DOHH2 (cell line): ENCODE results near the gene SLC5A6.
"Not testable (repeated sequence)": the region's sequence is repeated elsewhere in the genome, so short reads cannot be mapped to it uniquely, and the experiment has no call there.

ENCODE experiments used
- H3F3A ChIP-seq: fragments of 200-600 bp; sonication (generic), shearing (Covaris generic); 2 replicates; pipeline ENCODE4 v1.6.0; 2016; ENCODE audit warnings: antibody characterized with exemption, mild to moderate bottlenecking; ENCODE audit not compliant: control insufficient read depth, insufficient read depth
- H3K27ac ChIP-seq: fragments of 200-600 bp; sonication (generic); 2 replicates; pipeline ENCODE4 v1.5.1; 2014; ENCODE audit warnings: low read depth, mild to moderate bottlenecking, low read length, moderate library complexity
- H3K27me3 ChIP-seq: fragments of 200-600 bp; sonication (generic); 2 replicates; pipeline ENCODE4 v1.6.1; 2014; ENCODE audit warnings: mild to moderate bottlenecking, low read length, mixed read lengths; ENCODE audit not compliant: control insufficient read depth
- H3K36me3 ChIP-seq: fragments of 200-600 bp; sonication (generic); 2 replicates; pipeline ENCODE4 v1.6.1; 2014; ENCODE audit warnings: mild to moderate bottlenecking, low read length, moderate library complexity, mixed read lengths; ENCODE audit not compliant: control insufficient read depth
- H3K4me1 ChIP-seq: fragments of 200-600 bp; sonication (generic); 2 replicates; pipeline ENCODE4 v1.6.1; 2014; ENCODE audit warnings: mild to moderate bottlenecking, low read length, mixed read lengths; ENCODE audit not compliant: control insufficient read depth
- H3K4me2 ChIP-seq: fragments of 200-600 bp; sonication (generic); 2 replicates; pipeline ENCODE4 v1.6.0; 2014; ENCODE audit warnings: mild to moderate bottlenecking, low read length, moderate library complexity
- H3K4me3 ChIP-seq: fragments of 200-600 bp; sonication (generic); 2 replicates; pipeline ENCODE4 v1.5.1; 2014; ENCODE audit warnings: mild to moderate bottlenecking, low read length, mixed read lengths
- H3K79me2 ChIP-seq: fragments of 200-600 bp; sonication (generic); 2 replicates; pipeline ENCODE4 v1.6.1; 2014; ENCODE audit warnings: mild to moderate bottlenecking, low read length, mixed read lengths; ENCODE audit not compliant: control insufficient read depth
- H3K9me2 ChIP-seq: fragments of 200-600 bp; sonication (generic); replicated peaks from 2 replicates; pipeline ENCODE4 v1.6.1; 2014; ENCODE audit warnings: mild to moderate bottlenecking, low read length, mixed read lengths; ENCODE audit not compliant: control insufficient read depth
- H3K9me3 ChIP-seq: fragments of 200-600 bp; sonication (generic); 2 replicates; pipeline ENCODE4 v1.6.1; 2014; ENCODE audit warnings: antibody characterized with exemption, low read length, mixed read lengths; ENCODE audit not compliant: control insufficient read depth, insufficient read depth
- H4K20me1 ChIP-seq: fragments of 200-600 bp; sonication (generic); 2 replicates; pipeline ENCODE4 v1.6.0; 2014; ENCODE audit warnings: low read depth, mild to moderate bottlenecking, antibody characterized with exemption, low read length, moderate library complexity; ENCODE audit not compliant: control insufficient read depth, insufficient read depth
- CTCF ChIP-seq: fragments of 200-600 bp; sonication (generic); IDR thresholded peaks from one replicate; pipeline ENCODE4 v1.5.1; 2014; ENCODE audit warnings: antibody characterized with exemption, mild to moderate bottlenecking, low read depth, low read length; ENCODE audit not compliant: poor library complexity, severe bottlenecking
- EZH2phosphoT487 ChIP-seq: fragments of 200-600 bp; sonication (generic); IDR thresholded peaks from 2 replicates; pipeline ENCODE4 v1.6.1; 2017; ENCODE audit warnings: borderline replicate concordance, mild to moderate bottlenecking, antibody characterized with exemption, low read length, moderate library complexity, mixed read lengths

Gene SLC5A6

DNA sequence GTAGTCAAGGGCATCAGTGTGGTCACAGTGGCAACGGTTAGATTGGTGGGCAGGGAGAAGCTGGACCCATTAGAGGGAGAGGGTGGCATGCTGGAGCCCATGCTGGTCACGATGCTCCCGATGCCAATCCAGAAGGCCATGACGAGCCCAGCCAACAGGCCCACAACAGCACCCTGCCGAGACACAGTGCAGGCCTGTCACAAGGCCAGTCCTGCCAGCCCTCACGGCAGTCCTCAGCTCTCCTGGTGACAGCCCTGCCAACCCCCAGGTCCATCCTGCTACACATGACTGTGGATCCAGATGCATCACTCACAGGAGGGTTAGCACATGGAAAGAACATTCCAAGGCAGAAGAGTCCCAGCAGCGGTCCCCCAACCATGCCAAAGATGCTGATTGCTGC lies 10.4 kb downstream of the SLC5A6 start:
- Histone ChIP-seq H4K20me1 (no peaks in the 10 kb centered on the region), H3K79me2 (no peaks in the 10 kb centered on the region), H3F3A (peaks cover 9% of the 10 kb centered on the region), H3K36me3 (peaks cover 65% of the 10 kb centered on the region), H3K27ac (no peak overlapping the region), H3K4me1 (peaks cover 15% of the 10 kb centered on the region), H3K4me3 (no peak overlapping the region), H3K9me2 (no peaks in the 10 kb centered on the region), H3K9me3 (no peaks in the 10 kb centered on the region), H3K27me3 (no peaks in the 10 kb centered on the region), H3K4me2 (no peak overlapping the region)
- no peak for TF ChIP-seq CTCF
- TF ChIP-seq EZH2phosphoT487, result no peak

- Histone ChIP-seq H3K79me2 (no peaks in the 10 kb centered on the region), H3K4me1 (peaks cover 33% of the 10 kb centered on the region), H3K36me3 (peaks cover 41% of the 10 kb centered on the region), H3K27me3 (no peaks in the 10 kb centered on the region), H3K4me3 (no peak overlapping the region), H3K27ac (no peak overlapping the region), H3K4me2 (no peak overlapping the region), H4K20me1 (no peaks in the 10 kb centered on the region), H3K9me3 (no peaks in the 10 kb centered on the region), H3K9me2 (no peaks in the 10 kb centered on the region), H3F3A (peaks cover 22% of the 10 kb centered on the region)
- TF ChIP-seq EZH2phosphoT487 (no peak), CTCF (no peak)
These were observed 12.8 kb downstream of the SLC5A6 start for GRCh38 chr2:27199241-27199640.

GRCh38 chr2:27198627-27199026 lies 13.4 kb downstream of the SLC5A6 start:
- no peak overlapping the region for H3K4me2 ChIP-seq
- H3K27ac ChIP-seq, result no peak overlapping the region
- H3K4me3 ChIP-seq, result no peak overlapping the region
- peaks cover 34% of the 10 kb centered on the region for H3K36me3 ChIP-seq
- H3F3A ChIP-seq, result peaks cover 26% of the 10 kb centered on the region
- no peaks in the 10 kb centered on the region for H3K9me3 ChIP-seq
- TF ChIP-seq EZH2phosphoT487, result no peak
- no peak for TF ChIP-seq CTCF
- no peaks in the 10 kb centered on the region for H3K27me3 ChIP-seq
- no peaks in the 10 kb centered on the region for H4K20me1 ChIP-seq
- H3K79me2 ChIP-seq, result no peaks in the 10 kb centered on the region
- no peaks in the 10 kb centered on the region for H3K9me2 ChIP-seq
- peaks cover 39% of the 10 kb centered on the region for H3K4me1 ChIP-seq

- H3K4me2 ChIP-seq, result not testable (repeated sequence)
These were observed 14.0 kb downstream of the SLC5A6 start for GRCh38 chr2:27198068-27198467.

DNA sequence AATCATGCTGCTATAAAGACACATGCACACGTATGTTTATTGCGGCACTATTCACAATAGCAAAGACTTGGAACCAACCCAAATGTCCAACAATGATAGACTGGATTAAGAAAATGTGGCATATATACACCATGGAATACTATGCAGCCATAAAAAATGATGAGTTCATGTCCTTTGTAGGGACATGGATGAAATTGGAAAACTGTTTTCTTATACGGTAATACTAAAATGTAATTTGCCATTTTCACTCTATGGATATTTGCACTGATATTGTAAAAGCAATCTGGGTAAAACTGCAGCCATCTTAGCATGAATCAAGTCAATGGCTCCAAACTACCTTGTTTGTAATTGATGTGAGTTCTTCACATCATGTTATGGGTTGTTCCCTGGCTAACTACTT lies 16.3 kb downstream of the SLC5A6 start:
- H3K9me2 ChIP-seq, H3K27ac ChIP-seq, H3K27me3 ChIP-seq, H4K20me1 ChIP-seq, H3K9me3 ChIP-seq, H3K4me2 ChIP-seq, H3K79me2 ChIP-seq, H3K4me3 ChIP-seq: not testable (repeated sequence)
- H3K4me1 ChIP-seq, result peaks cover 61% of the 10 kb centered on the region
- H3K36me3 ChIP-seq, result peaks cover 14% of the 10 kb centered on the region
- H3F3A ChIP-seq, result peaks cover 33% of the 10 kb centered on the region

More at GRCh38 chr2:27198068-27198467, 14.0 kb downstream of the SLC5A6 start:
- peaks cover 30% of the 10 kb centered on the region for H3F3A ChIP-seq
- not testable (repeated sequence) for H3K27ac ChIP-seq, H3K9me3 ChIP-seq, H3K9me2 ChIP-seq, H3K79me2 ChIP-seq, H4K20me1 ChIP-seq, H3K4me3 ChIP-seq, H3K27me3 ChIP-seq
- H3K36me3 ChIP-seq, result peaks cover 29% of the 10 kb centered on the region
- peaks cover 45% of the 10 kb centered on the region for H3K4me1 ChIP-seq
